Endothelial cell of umbilical vein (primary cell): ENCODE measurements around the gene JMJD7. TPM values are rescaled to one million over a fixed set of nuclear protein-coding genes. Genes with fewer than 3 reads are reported as not detected.

Source experiments
- BruUV-seq: library from RNA; stranded (reverse); fragments of 400-500 nt; replicated peaks from 2 replicates; lab custom pipeline; 2021; lab: Mats Ljungman, UMichigan
- CTCF ChIA-PET: fragments of 300-600, 350-600 bp; sonication (Branson Sonifier 250); formaldehyde crosslinking; loops from one replicate; lab custom pipeline; 2021; ENCODE audit warnings: antibody characterized with exemption, inconsistent platforms; lab: Charles Lee
- POLR2A ChIA-PET: fragments of 300-600, 350-600 bp; sonication (Branson Sonifier 250); formaldehyde crosslinking; loops from one replicate; lab custom pipeline; 2021; ENCODE audit warnings: antibody characterized with exemption, inconsistent platforms; lab: Charles Lee
- DNase-seq: peaks from one replicate; pipeline ENCODE4 v3.0.0-alpha.2; 2011; ENCODE audit warnings: low read depth, low spot score
- FAIRE-seq: peaks from 2 replicates; lab custom pipeline; 2011; peaks lifted over from hg19 to GRCh38; lab: Jason Lieb, UNC
- H2AFZ ChIP-seq: 2 replicates; pipeline ENCODE4 v1.6.0; 2012; ENCODE audit warnings: low read depth, low read length, control low read depth, inconsistent platforms
- H3K27ac ChIP-seq: 2 replicates; pipeline ENCODE4 v1.5.1; 2011; ENCODE audit warnings: low read depth, mild to moderate bottlenecking, control low read depth, low read length, moderate library complexity; ENCODE audit not compliant: insufficient read depth
- H3K27me3 ChIP-seq, 2 experiments: 2 replicates each; pipeline versions ENCODE4 v1.6.0 to v1.6.1; 2011; ENCODE audit warnings: low read length in 2 of 2, mixed read lengths in 1 of 2; ENCODE audit not compliant: control insufficient read depth in 2 of 2, insufficient read depth in 2 of 2
- H3K36me3 ChIP-seq, 2 experiments: 2 replicates in 1 of 2; 3 replicates in 1 of 2; pipeline ENCODE4 v1.5.1; 2011; ENCODE audit warnings: low read length in 2 of 2, mild to moderate bottlenecking in 1 of 2, moderate library complexity in 1 of 2; ENCODE audit not compliant: control insufficient read depth in 2 of 2, insufficient read depth in 2 of 2; ENCODE audit errors: extremely low read depth in 1 of 2
- H3K4me1 ChIP-seq: 3 replicates; pipeline ENCODE4 v1.5.1; 2011; ENCODE audit warnings: mild to moderate bottlenecking, low read length; ENCODE audit not compliant: control insufficient read depth, insufficient read depth; ENCODE audit errors: extremely low read depth
- H3K4me2 ChIP-seq: 2 replicates; pipeline ENCODE4 v1.6.1; 2011; ENCODE audit warnings: low read length, control low read depth, mixed read lengths; ENCODE audit not compliant: insufficient read depth
- H3K4me3 ChIP-seq, 3 experiments: fragments of 200-600 bp in 1 of 3; sonication (generic), shearing (Covaris generic) in 1 of 3; replicated peaks in 1 of 3; 2 replicates each; pipeline ENCODE4 v1.5.1; 2011 to 2016; ENCODE audit warnings: control low read depth in 3 of 3, low read length in 3 of 3, mild to moderate bottlenecking in 2 of 3, inconsistent platforms in 1 of 3, low read depth in 1 of 3, moderate library complexity in 1 of 3; ENCODE audit not compliant: insufficient read depth in 1 of 3
- H3K79me2 ChIP-seq: 2 replicates; pipeline ENCODE4 v1.6.0; 2012; ENCODE audit warnings: low read length, inconsistent platforms; ENCODE audit not compliant: control insufficient read depth, insufficient read depth
- H3K9ac ChIP-seq: replicated peaks from 2 replicates; pipeline ENCODE3; 2011; ENCODE audit warnings: low read length, control low read depth; ENCODE audit not compliant: insufficient read depth; ENCODE audit errors: extremely low read depth
- H3K9me1 ChIP-seq: replicated peaks from 3 replicates; pipeline ENCODE4 v1.6.0; 2011; ENCODE audit warnings: mild to moderate bottlenecking, low read length; ENCODE audit not compliant: control insufficient read depth, insufficient read depth; ENCODE audit errors: extremely low read depth
- H3K9me3 ChIP-seq: replicated peaks from 2 replicates; pipeline ENCODE4 v1.5.1; 2012; ENCODE audit warnings: low read length, inconsistent platforms; ENCODE audit not compliant: control insufficient read depth, insufficient read depth
- H4K20me1 ChIP-seq: replicated peaks from 2 replicates; pipeline ENCODE3; 2011; ENCODE audit warnings: mild to moderate bottlenecking, low read length; ENCODE audit not compliant: control insufficient read depth, insufficient read depth; ENCODE audit errors: extremely low read depth
- CTCF ChIP-seq, 2 donors: IDR thresholded peaks; 1 replicate in 1 of 2; 2 replicates in 1 of 2; pipeline ENCODE4 v1.5.1; 2011; ENCODE audit warnings: low read length in 2 of 2, mild to moderate bottlenecking in 2 of 2, moderate library complexity in 2 of 2, control low read depth in 1 of 2, inconsistent platforms in 1 of 2, low read depth in 1 of 2; ENCODE audit not compliant: insufficient read depth in 1 of 2; ENCODE audit errors: extremely low read depth in 1 of 2
- EZH2 ChIP-seq: IDR thresholded peaks from 2 replicates; pipeline ENCODE4 v1.6.1; 2012; ENCODE audit warnings: borderline replicate concordance, low read depth, mild to moderate bottlenecking, moderate library complexity, low read length, inconsistent platforms; ENCODE audit not compliant: severe bottlenecking
- FOS ChIP-seq: IDR thresholded peaks from 2 replicates; pipeline ENCODE4 v1.6.1; 2011; ENCODE audit warnings: mild to moderate bottlenecking, low read length, moderate library complexity, borderline replicate concordance; ENCODE audit not compliant: insufficient read depth
- GATA2 ChIP-seq: IDR thresholded peaks from 2 replicates; pipeline ENCODE4 v1.7.0; 2011; ENCODE audit warnings: low read depth, mild to moderate bottlenecking, moderate library complexity, mixed read lengths, low read length; ENCODE audit not compliant: insufficient read length, insufficient read depth
- JUN ChIP-seq: IDR thresholded peaks from 2 replicates; pipeline ENCODE4 v1.6.1; 2011; ENCODE audit warnings: borderline replicate concordance, low read depth; ENCODE audit not compliant: insufficient read length, insufficient read depth
- MAX ChIP-seq: IDR thresholded peaks from 2 replicates; pipeline ENCODE4 v1.6.1; 2011; ENCODE audit not compliant: insufficient read depth, insufficient read length
- MYC ChIP-seq: IDR thresholded peaks from one replicate; pipeline ENCODE4 v1.6.1; 2011; ENCODE audit warnings: mild to moderate bottlenecking, low read depth, low read length
- POLR2A ChIP-seq: IDR thresholded peaks from 2 replicates; pipeline ENCODE4 v1.6.1; 2012; ENCODE audit warnings: low read depth, mild to moderate bottlenecking, control low read depth, low read length
- POLR2AphosphoS5 ChIP-seq: IDR thresholded peaks from 2 replicates; pipeline ENCODE4 v1.6.1; 2012; ENCODE audit warnings: low read depth, mild to moderate bottlenecking, control low read depth, low read length, moderate library complexity; ENCODE audit not compliant: insufficient read depth
- dilution Hi-C: fragments of 300-500 bp; cut with MboI; formaldehyde crosslinking; loops from one replicate; pipeline ENCODE4 v1.15.0; 2019; ENCODE audit warnings: low sequenced_read_pairs; ENCODE audit not compliant: extremely low pct_ligation_motif_present
- intact Hi-C: fragments of 100-400 bp; cut with micrococcal nuclease; formaldehyde crosslinking; loops from one replicate; pipeline ENCODE4 v1.10.0; 2022
- polyA plus RNA-seq, 4 experiments: library from polyadenylated mRNA; depleted of rRNA in 3 of 4; stranded (reverse) in 3 of 4; unstranded in 1 of 4; fragments of >200 nt; gene quantifications; 2 replicates each; pipeline versions ENCODE4 v1.2.1 to v1.2.3, GENCODE V29; 2011 to 2012; ENCODE audit warnings: missing spikeins in 1 of 4
- total RNA-seq: library from RNA; stranded (reverse); gene quantifications from 2 replicates; pipeline ENCODE4 v1.2.3, GENCODE V29; 2021

Gene JMJD7
- total and polyA plus RNA-seq, 2 donors (not counting 3 experiments of a cell fraction or from before 2014, with no cell fraction given) = 7.3 to 11.4 TPM

DNA sequence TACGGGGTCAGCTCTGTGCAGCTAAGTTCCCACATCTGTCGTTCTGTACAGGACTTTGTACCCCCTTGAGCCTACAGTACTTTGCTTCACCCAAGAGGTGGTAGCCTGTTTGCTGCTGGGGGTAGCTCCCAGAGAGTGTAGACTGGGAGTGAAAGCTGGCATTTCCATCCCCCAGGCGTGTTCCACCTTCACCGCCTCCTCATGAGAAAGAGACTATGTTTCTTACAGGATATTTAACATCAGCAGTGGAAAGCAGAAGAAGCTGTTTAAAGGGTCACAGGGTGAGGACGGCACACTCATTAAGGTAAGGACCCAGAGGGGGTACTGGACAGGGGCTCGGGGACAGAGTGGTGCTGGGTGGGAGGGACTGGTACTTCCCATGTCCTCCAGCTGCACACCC, 10.1 kb upstream of the JMJD7 start:
- intact Hi-C loops = no loop called here
- CTCF ChIA-PET = interaction anchor here (1.2 to 2.9 kb wide), 5 partner anchors 9 to 87 kb away, joined by 3 to 12 read pairs (median 5); partner anchors contain the start of gene MAPKBP1
- H3K36me3 ChIP-seq = peaks cover 18 to 60% of the 10 kb centered on the region in 2 experiments

More for the DNA sequence above, 10.1 kb upstream of the JMJD7 start:
- Histone ChIP-seq H3K27me3 (no peaks in the 10 kb centered on the region), H3K4me1 (no peaks in the 10 kb centered on the region), H3K9ac (no peak overlapping the region), H3K9me3 (no peaks in the 10 kb centered on the region), H3K4me3 (no peak overlapping the region), H3K27ac (no peak overlapping the region), H3K79me2 (no peaks in the 10 kb centered on the region), H3K4me2 (no peak overlapping the region), H4K20me1 (no peaks in the 10 kb centered on the region), H3K9me1 (no peaks in the 10 kb centered on the region), H2AFZ (no peak overlapping the region)
- FAIRE-seq = no peak
- no peak for DNase-seq
- dilution Hi-C loops = no loop called here
- no TSS peak for BruUV-seq
- POLR2A ChIA-PET = no interaction called here
- TF ChIP-seq FOS = no peak
- TF ChIP-seq POLR2AphosphoS5 = no peak
- no peak for TF ChIP-seq JUN
- no peak for TF ChIP-seq CTCF (IDR thresholded peaks at IDR 0.05; ENCODE audit: extremely low read depth in 1 of 2, insufficient read depth in 1 of 2, low read depth in 1 of 2, low read length in 2 of 2)
- TF ChIP-seq MYC = no peak
- no peak for TF ChIP-seq POLR2A
- no peak for TF ChIP-seq EZH2
- no peak for TF ChIP-seq MAX
- TF ChIP-seq GATA2 = no peak
